SK-N-SH (cell line): ENCODE data around the gene AKT1S1.

Experiments used
- CTCF ChIP-seq: fragments of 200-600 bp; sonication (generic); IDR thresholded peaks from 2 replicates; pipeline ENCODE4 v1.6.1; 2017; ENCODE audit warnings: antibody characterized with exemption, mild to moderate bottlenecking, moderate library complexity
- NFIC ChIP-seq: IDR thresholded peaks from 2 replicates; pipeline ENCODE4 v1.4.0; 2012; ENCODE audit warnings: borderline replicate concordance
- NRF1 ChIP-seq: IDR thresholded peaks from 2 replicates; pipeline ENCODE4 v1.6.1; 2012; ENCODE audit warnings: low read depth, mild to moderate bottlenecking, low read length
- SIN3A ChIP-seq: IDR thresholded peaks from 2 replicates; pipeline ENCODE4 v1.6.1; 2012; ENCODE audit warnings: low read depth, mild to moderate bottlenecking, low read length, moderate library complexity, borderline replicate concordance
- USF2 ChIP-seq: fragments of 150-350 bp; IDR thresholded peaks from 2 replicates; pipeline ENCODE4 v1.6.1; 2017; ENCODE audit warnings: antibody characterized with exemption, low read length, low read depth, borderline replicate concordance

- TF ChIP-seq CTCF (no peak), USF2 (no peak), NRF1 (no peak), NFIC (no peak), SIN3A (no peak)
These were observed 32.7 kb downstream of the AKT1S1 start for GRCh38 chr19:49844138-49845095.
